ENCODE results near the gene PMEPA1. TPM values are rescaled to one million over a fixed set of nuclear protein-coding genes. Genes with fewer than 3 reads are reported as not detected.

PMEPA1 gene
- total RNA-seq, 1 experiment from 2014 or later = 89.8 TPM

DNA sequence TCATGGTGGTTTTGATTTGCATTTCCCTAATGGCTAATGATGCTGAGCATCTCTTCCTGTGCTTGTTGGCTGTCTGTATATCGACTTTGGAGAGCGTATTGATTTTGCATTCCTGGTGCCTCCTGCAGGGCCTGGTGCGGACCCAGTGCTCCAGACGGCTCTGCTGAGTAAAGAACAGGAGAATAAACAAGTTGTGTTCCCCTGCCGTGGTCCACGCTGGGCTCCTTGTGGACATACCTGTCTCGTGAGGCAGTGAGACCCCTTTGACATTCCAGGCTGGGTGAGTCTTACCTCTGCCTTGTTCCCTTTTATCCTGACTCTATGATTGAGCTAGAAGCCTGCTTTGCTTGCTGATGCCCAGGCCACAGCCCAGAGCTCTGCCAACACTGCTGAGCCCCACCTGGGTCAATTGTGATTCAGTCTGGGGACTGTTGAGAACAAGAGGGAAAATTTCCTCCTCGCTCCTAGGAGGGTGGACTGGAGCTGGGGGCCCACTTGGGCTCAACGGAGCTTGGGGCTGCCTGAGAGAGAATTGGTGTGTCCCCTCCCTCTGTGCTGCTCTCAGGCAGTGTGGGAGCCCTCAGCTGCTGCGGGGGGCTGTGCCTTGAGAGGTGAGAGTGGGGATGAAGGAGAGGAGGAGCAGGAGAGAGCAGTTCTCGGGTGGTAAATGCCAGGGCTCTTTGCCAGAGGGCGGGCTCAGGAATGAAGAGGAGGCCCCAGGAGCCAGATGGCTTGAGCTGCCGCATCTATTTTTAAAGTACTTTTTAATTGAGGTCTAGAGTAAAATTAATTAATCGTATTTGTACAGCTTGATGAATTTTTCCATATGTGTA lies 43.7 kb upstream of the PMEPA1 start:
- no peak for ATAC-seq
- intact Hi-C loops (cut with micrococcal nuclease; ENCODE audit: unreplicated experiment) (no loop called here), in situ Hi-C loops (cut with HindIII; ENCODE audit: low pct_unique_long_range_greater_than_20kb, low sequenced_read_pairs) (no loop called here)
- no peak overlapping the region for H3K4me3 ChIP-seq (ENCODE audit: low read depth in 2 of 2, low read length in 2 of 2)
- no peaks in the 10 kb centered on the region for H3K9me3 ChIP-seq (ENCODE audit: control insufficient read depth, insufficient read depth, low read depth, low read length)
- no TSS peak for BruUV-seq (replicated peaks)
- TF ChIP-seq, protein P1, sequence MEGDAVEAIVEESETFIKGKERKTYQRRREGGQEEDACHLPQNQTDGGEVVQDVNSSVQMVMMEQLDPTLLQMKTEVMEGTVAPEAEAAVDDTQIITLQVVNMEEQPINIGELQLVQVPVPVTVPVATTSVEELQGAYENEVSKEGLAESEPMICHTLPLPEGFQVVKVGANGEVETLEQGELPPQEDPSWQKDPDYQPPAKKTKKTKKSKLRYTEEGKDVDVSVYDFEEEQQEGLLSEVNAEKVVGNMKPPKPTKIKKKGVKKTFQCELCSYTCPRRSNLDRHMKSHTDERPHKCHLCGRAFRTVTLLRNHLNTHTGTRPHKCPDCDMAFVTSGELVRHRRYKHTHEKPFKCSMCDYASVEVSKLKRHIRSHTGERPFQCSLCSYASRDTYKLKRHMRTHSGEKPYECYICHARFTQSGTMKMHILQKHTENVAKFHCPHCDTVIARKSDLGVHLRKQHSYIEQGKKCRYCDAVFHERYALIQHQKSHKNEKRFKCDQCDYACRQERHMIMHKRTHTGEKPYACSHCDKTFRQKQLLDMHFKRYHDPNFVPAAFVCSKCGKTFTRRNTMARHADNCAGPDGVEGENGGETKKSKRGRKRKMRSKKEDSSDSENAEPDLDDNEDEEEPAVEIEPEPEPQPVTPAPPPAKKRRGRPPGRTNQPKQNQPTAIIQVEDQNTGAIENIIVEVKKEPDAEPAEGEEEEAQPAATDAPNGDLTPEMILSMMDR (IDR thresholded peaks at IDR 0.05) = no peak
- TF ChIP-seq REST (IDR thresholded peaks at IDR 0.05; ENCODE audit: insufficient read depth in 1 of 2, low read depth in 2 of 2, low read length in 1 of 2) (no peak), POLR2AphosphoS5 (IDR thresholded peaks at IDR 0.05; ENCODE audit: low read depth, low read length) (no peak), TCF7L2 (IDR thresholded peaks at IDR 0.05; ENCODE audit: low read depth, low read length) (no peak), SIN3A (IDR thresholded peaks at IDR 0.05; ENCODE audit: borderline replicate concordance, insufficient read depth, low read depth, low read length) (no peak)
- DNase-seq (ENCODE audit: low read depth, low spot score) = no peak
- H3K27me3 ChIP-seq (ENCODE audit: control insufficient read depth, insufficient read depth, low read length) = no peaks in the 10 kb centered on the region
- H3K36me3 ChIP-seq (ENCODE audit: control insufficient read depth, insufficient read depth, low read length) = no peaks in the 10 kb centered on the region
- no peak overlapping the region for H3K27ac ChIP-seq (ENCODE audit: low read length)
- peaks cover 9% of the 10 kb centered on the region for H3K4me1 ChIP-seq (ENCODE audit: control insufficient read depth, insufficient read depth, low read length)
- ChIA-PET POLR2A (no interaction called here), CTCF (no interaction called here)

- ChIA-PET POLR2A (interaction anchor here (0.6 kb wide), 1 partner anchor 210 kb away, joined by 3 read pairs; no protein-coding TSS in a partner anchor), CTCF (interaction anchor here (0.7 kb wide), 1 partner anchor 108 kb away, joined by 4 read pairs; no protein-coding TSS in a partner anchor)
- DNase-seq (ENCODE audit: low read depth, low spot score) = no peak
Observed at GRCh38 chr20:57751411-57751810, 41.6 kb upstream of the PMEPA1 start.

More at GRCh38 chr20:57751411-57751810, 41.6 kb upstream of the PMEPA1 start:
- H3K36me3 ChIP-seq (ENCODE audit: control insufficient read depth, insufficient read depth, low read length) = no peaks in the 10 kb centered on the region
- in situ Hi-C loops (cut with HindIII; ENCODE audit: low pct_unique_long_range_greater_than_20kb, low sequenced_read_pairs) (no loop called here), intact Hi-C loops (cut with micrococcal nuclease; ENCODE audit: unreplicated experiment) (no loop called here)
- no peaks in the 10 kb centered on the region for H3K9me3 ChIP-seq (ENCODE audit: control insufficient read depth, insufficient read depth, low read depth, low read length)
- H3K27me3 ChIP-seq (ENCODE audit: control insufficient read depth, insufficient read depth, low read length) = no peaks in the 10 kb centered on the region
- H3K27ac ChIP-seq (ENCODE audit: low read length) = no peak overlapping the region
- H3K4me3 ChIP-seq (ENCODE audit: low read depth in 2 of 2, low read length in 2 of 2) = no peak overlapping the region
- peaks cover 28% of the 10 kb centered on the region for H3K4me1 ChIP-seq (ENCODE audit: control insufficient read depth, insufficient read depth, low read length)
- ATAC-seq = no peak
- BruUV-seq (replicated peaks) = no TSS peak
- TF ChIP-seq, protein P1 (IDR thresholded peaks at IDR 0.05) = no peak
- TF ChIP-seq REST (IDR thresholded peaks at IDR 0.05; ENCODE audit: insufficient read depth in 1 of 2, low read depth in 2 of 2, low read length in 1 of 2) (no peak), TCF7L2 (IDR thresholded peaks at IDR 0.05; ENCODE audit: low read depth, low read length) (no peak), SIN3A (IDR thresholded peaks at IDR 0.05; ENCODE audit: borderline replicate concordance, insufficient read depth, low read depth, low read length) (no peak), POLR2AphosphoS5 (IDR thresholded peaks at IDR 0.05; ENCODE audit: low read depth, low read length) (no peak)
